HEK293 (cell line): Measurements from ENCODE around the gene RTN4.

Source experiments
- CTCF ChIA-PET: fragments of 350-600 bp; formaldehyde crosslinking; extraction: SDS; loops from one replicate; lab custom pipeline; 2021; ENCODE audit warnings: antibody characterized with exemption; lab: Yijun Ruan, JAX
- POLR2A ChIA-PET: fragments of 300-600 bp; formaldehyde crosslinking; extraction: SDS; loops from one replicate; lab custom pipeline; 2020; ENCODE audit warnings: antibody characterized with exemption, inconsistent platforms; lab: Yijun Ruan, JAX
- H3K27ac ChIP-seq: fragments of 200-500 bp; sonication (Bioruptor generic); 2 replicates; pipeline ENCODE4 v1.5.1; 2014; ENCODE audit warnings: low read depth, low read length, control low read depth, inconsistent platforms; ENCODE audit errors: extremely low read depth
- H3K36me3 ChIP-seq, 2 experiments: fragments of 200-500 bp in 1 of 2; sonication (Bioruptor generic) in 1 of 2; 1 replicate in 1 of 2; 2 replicates in 1 of 2; pipeline ENCODE4 v1.5.1; 2014 to 2017; ENCODE audit warnings: inconsistent platforms in 2 of 2, low read length in 2 of 2; ENCODE audit not compliant: control insufficient read depth in 2 of 2, insufficient read depth in 1 of 2
- H3K4me1 ChIP-seq: fragments of 200-500 bp; sonication (Bioruptor generic); 2 replicates; pipeline ENCODE4 v1.5.1; 2014; ENCODE audit warnings: mild to moderate bottlenecking, low read length, inconsistent platforms; ENCODE audit not compliant: control insufficient read depth, insufficient read depth
- H3K4me3 ChIP-seq: 2 replicates; pipeline ENCODE4 v1.5.1; 2011; ENCODE audit warnings: low read depth, mild to moderate bottlenecking, control low read depth, low read length, moderate library complexity
- H3K9me3 ChIP-seq: fragments of 200-500 bp; sonication (Bioruptor generic); 2 replicates; pipeline ENCODE4 v1.5.1; 2014; ENCODE audit warnings: low read depth, low read length, inconsistent platforms; ENCODE audit not compliant: control insufficient read depth, insufficient read depth
- FEZF1 ChIP-seq: fragments of 450-650 bp; formaldehyde crosslinking; IDR thresholded peaks from 2 replicates; pipeline ENCODE4 v1.5.1; 2016; ENCODE audit warnings: missing biosample characterization, missing genetic modification characterization
- GLIS1 ChIP-seq: fragments of 450-650 bp; formaldehyde crosslinking; IDR thresholded peaks from 2 replicates; pipeline ENCODE4 v1.5.1; 2016; ENCODE audit warnings: missing biosample characterization, missing genetic modification characterization
- HOXA7 ChIP-seq: sonication (generic); formaldehyde crosslinking; IDR thresholded peaks from 2 replicates; pipeline ENCODE4 v1.8.1; 2022; ENCODE audit warnings: missing genetic modification reagents, borderline replicate concordance
- KLF1 ChIP-seq: fragments of 450-650 bp; formaldehyde crosslinking; IDR thresholded peaks from 2 replicates; pipeline ENCODE4 v1.5.1; 2016; ENCODE audit warnings: missing biosample characterization, missing genetic modification characterization
- SCRT1 ChIP-seq: fragments of 450-650 bp; formaldehyde crosslinking; IDR thresholded peaks from 2 replicates; pipeline ENCODE4 v1.5.1; 2016; ENCODE audit warnings: missing biosample characterization, missing genetic modification characterization, borderline replicate concordance
- ZBTB1 ChIP-seq: fragments of 450-650 bp; formaldehyde crosslinking; IDR thresholded peaks from 2 replicates; pipeline ENCODE4 v1.5.1; 2016; ENCODE audit warnings: missing biosample characterization, missing genetic modification characterization
- ZNF155 ChIP-seq: fragments of 450-650 bp; formaldehyde crosslinking; IDR thresholded peaks from 2 replicates; pipeline ENCODE4 v1.5.1; 2016; ENCODE audit warnings: missing biosample characterization, missing genetic modification characterization
- ZNF2 ChIP-seq: fragments of 450-650 bp; formaldehyde crosslinking; IDR thresholded peaks from 2 replicates; pipeline ENCODE4 v1.5.1; 2016; ENCODE audit warnings: missing biosample characterization, missing genetic modification characterization
- ZNF214 ChIP-seq: fragments of 450-650 bp; formaldehyde crosslinking; IDR thresholded peaks from 2 replicates; pipeline ENCODE4 v1.5.1; 2017; ENCODE audit warnings: missing biosample characterization, mild to moderate bottlenecking, missing genetic modification characterization, borderline replicate concordance
- ZNF426 ChIP-seq: fragments of 450-650 bp; formaldehyde crosslinking; IDR thresholded peaks from 2 replicates; pipeline ENCODE4 v1.5.1; 2017; ENCODE audit warnings: missing biosample characterization, missing genetic modification characterization, mild to moderate bottlenecking, inconsistent platforms, moderate library complexity
- TF ChIP-seq, protein P1 (sequence below): fragments of 450-650 bp; formaldehyde crosslinking; IDR thresholded peaks from 2 replicates; pipeline ENCODE4 v1.5.1; 2017; ENCODE audit warnings: missing biosample characterization, missing genetic modification characterization
- TF ChIP-seq, protein P2 (sequence below): fragments of 450-650 bp; formaldehyde crosslinking; IDR thresholded peaks from 2 replicates; pipeline ENCODE4 v1.5.1; 2016; ENCODE audit warnings: missing biosample characterization, missing genetic modification characterization
- TF ChIP-seq, protein P3 (sequence below): fragments of 450-650 bp; formaldehyde crosslinking; IDR thresholded peaks from 2 replicates; pipeline ENCODE4 v1.5.1; 2016; ENCODE audit warnings: missing biosample characterization, missing genetic modification characterization
- TF ChIP-seq, protein P4 (sequence below): fragments of 450-650 bp; formaldehyde crosslinking; IDR thresholded peaks from 2 replicates; pipeline ENCODE4 v1.5.1; 2016; ENCODE audit warnings: missing biosample characterization, missing genetic modification characterization

RTN4 gene

DNA sequence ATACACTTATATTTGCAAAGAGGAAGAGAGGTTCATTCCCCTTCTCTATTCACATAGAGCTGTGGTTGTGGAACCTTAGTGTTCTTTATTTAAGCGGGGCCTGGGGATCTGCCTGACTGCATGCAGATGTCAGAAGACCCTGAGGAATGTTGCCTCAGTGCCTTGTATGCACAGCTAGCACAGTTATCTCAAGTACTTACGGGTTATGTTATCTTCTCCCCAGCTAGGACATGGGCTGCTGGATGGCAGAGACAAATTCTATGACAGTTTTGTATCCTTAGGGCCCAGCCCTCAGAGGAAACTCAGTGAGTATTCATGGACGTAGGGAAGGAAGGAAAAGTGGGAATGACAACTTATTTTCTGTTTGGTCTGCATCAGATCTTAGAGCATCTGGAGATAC lies 37.7 kb upstream of the RTN4 start (continued):
- TF ChIP-seq, protein P1, sequence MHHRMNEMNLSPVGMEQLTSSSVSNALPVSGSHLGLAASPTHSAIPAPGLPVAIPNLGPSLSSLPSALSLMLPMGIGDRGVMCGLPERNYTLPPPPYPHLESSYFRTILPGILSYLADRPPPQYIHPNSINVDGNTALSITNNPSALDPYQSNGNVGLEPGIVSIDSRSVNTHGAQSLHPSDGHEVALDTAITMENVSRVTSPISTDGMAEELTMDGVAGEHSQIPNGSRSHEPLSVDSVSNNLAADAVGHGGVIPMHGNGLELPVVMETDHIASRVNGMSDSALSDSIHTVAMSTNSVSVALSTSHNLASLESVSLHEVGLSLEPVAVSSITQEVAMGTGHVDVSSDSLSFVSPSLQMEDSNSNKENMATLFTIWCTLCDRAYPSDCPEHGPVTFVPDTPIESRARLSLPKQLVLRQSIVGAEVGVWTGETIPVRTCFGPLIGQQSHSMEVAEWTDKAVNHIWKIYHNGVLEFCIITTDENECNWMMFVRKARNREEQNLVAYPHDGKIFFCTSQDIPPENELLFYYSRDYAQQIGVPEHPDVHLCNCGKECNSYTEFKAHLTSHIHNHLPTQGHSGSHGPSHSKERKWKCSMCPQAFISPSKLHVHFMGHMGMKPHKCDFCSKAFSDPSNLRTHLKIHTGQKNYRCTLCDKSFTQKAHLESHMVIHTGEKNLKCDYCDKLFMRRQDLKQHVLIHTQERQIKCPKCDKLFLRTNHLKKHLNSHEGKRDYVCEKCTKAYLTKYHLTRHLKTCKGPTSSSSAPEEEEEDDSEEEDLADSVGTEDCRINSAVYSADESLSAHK (tag by site-specific recombination) = no peak

DNA sequence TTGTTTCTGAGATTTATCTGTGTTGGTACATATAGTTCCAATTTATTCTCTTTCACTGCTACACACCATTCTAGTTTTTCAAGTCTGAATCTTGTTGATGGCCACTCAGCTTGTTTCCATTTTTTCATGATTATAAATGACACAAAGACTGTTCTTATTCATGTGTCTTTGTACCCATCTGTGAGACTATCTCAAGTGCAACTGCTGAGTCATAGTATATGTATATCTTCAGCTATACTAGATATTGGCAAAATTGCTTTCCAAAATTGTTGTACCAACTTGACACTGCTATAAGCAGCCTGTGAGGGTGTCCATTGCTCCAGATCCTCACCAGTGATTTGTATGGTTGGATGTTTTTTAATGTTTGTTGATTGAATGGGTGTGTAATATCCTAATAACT lies 37.2 kb upstream of the RTN4 start:
- H3K36me3 ChIP-seq = no peaks in the 10 kb centered on the region
- no peak overlapping the region for H3K4me3 ChIP-seq
- CTCF ChIA-PET = interaction anchor here (0.6 to 1.5 kb wide), 2 partner anchors 17 to 330 kb away, joined by 3 to 4 read pairs; no protein-coding TSS in a partner anchor
- no peak overlapping the region for H3K27ac ChIP-seq
- H3K9me3 ChIP-seq = no peaks in the 10 kb centered on the region
- no peaks in the 10 kb centered on the region for H3K4me1 ChIP-seq
- POLR2A ChIA-PET = no interaction called here
- TF ChIP-seq ZNF426 = no peak
- no peak for TF ChIP-seq ZNF155 (tag by site-specific recombination)
- TF ChIP-seq, protein P2, sequence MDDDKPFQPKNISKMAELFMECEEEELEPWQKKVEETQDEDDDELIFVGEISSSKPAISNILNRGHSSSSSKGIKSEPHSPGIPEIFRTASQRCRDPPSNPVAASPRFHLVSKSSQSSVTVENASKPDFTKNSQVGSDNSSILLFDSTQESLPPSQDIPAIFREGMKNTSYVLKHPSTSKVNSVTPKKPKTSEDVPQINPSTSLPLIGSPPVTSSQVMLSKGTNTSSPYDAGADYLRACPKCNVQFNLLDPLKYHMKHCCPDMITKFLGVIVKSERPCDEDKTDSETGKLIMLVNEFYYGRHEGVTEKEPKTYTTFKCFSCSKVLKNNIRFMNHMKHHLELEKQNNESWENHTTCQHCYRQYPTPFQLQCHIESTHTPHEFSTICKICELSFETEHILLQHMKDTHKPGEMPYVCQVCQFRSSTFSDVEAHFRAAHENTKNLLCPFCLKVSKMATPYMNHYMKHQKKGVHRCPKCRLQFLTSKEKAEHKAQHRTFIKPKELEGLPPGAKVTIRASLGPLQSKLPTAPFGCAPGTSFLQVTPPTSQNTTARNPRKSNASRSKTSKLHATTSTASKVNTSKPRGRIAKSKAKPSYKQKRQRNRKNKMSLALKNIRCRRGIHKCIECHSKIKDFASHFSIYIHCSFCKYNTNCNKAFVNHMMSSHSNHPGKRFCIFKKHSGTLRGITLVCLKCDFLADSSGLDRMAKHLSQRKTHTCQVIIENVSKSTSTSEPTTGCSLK (tag by site-specific recombination) = no peak
- TF ChIP-seq, protein P3, sequence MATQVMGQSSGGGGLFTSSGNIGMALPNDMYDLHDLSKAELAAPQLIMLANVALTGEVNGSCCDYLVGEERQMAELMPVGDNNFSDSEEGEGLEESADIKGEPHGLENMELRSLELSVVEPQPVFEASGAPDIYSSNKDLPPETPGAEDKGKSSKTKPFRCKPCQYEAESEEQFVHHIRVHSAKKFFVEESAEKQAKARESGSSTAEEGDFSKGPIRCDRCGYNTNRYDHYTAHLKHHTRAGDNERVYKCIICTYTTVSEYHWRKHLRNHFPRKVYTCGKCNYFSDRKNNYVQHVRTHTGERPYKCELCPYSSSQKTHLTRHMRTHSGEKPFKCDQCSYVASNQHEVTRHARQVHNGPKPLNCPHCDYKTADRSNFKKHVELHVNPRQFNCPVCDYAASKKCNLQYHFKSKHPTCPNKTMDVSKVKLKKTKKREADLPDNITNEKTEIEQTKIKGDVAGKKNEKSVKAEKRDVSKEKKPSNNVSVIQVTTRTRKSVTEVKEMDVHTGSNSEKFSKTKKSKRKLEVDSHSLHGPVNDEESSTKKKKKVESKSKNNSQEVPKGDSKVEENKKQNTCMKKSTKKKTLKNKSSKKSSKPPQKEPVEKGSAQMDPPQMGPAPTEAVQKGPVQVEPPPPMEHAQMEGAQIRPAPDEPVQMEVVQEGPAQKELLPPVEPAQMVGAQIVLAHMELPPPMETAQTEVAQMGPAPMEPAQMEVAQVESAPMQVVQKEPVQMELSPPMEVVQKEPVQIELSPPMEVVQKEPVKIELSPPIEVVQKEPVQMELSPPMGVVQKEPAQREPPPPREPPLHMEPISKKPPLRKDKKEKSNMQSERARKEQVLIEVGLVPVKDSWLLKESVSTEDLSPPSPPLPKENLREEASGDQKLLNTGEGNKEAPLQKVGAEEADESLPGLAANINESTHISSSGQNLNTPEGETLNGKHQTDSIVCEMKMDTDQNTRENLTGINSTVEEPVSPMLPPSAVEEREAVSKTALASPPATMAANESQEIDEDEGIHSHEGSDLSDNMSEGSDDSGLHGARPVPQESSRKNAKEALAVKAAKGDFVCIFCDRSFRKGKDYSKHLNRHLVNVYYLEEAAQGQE (tag by site-specific recombination) = no peak
- TF ChIP-seq ZNF2 (tag by site-specific recombination) = no peak
- TF ChIP-seq ZBTB1 (tag by site-specific recombination) = no peak
- TF ChIP-seq ZNF214 = no peak
- TF ChIP-seq FEZF1 = no peak
- TF ChIP-seq SCRT1 (tag by site-specific recombination) = no peak
- TF ChIP-seq KLF1 (tag by site-specific recombination) = no peak
- no peak for TF ChIP-seq GLIS1 (tag by site-specific recombination)
- no peak for TF ChIP-seq HOXA7 (CRISPR knock-in tag)
- TF ChIP-seq, protein P4, sequence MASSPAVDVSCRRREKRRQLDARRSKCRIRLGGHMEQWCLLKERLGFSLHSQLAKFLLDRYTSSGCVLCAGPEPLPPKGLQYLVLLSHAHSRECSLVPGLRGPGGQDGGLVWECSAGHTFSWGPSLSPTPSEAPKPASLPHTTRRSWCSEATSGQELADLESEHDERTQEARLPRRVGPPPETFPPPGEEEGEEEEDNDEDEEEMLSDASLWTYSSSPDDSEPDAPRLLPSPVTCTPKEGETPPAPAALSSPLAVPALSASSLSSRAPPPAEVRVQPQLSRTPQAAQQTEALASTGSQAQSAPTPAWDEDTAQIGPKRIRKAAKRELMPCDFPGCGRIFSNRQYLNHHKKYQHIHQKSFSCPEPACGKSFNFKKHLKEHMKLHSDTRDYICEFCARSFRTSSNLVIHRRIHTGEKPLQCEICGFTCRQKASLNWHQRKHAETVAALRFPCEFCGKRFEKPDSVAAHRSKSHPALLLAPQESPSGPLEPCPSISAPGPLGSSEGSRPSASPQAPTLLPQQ (tag by site-specific recombination) = no peak
